GM21723 (cell line): ENCODE measurements around the gene LTB4R2.

ENCODE experiments used
- ATAC-seq: cut with Tn5 transposase; IDR thresholded peaks from one replicate; pipeline ENCODE4 v1.9.1; 2021; ENCODE audit warnings: mild to moderate bottlenecking, moderate library complexity; ENCODE audit not compliant: unreplicated experiment

LTB4R2 gene

DNA sequence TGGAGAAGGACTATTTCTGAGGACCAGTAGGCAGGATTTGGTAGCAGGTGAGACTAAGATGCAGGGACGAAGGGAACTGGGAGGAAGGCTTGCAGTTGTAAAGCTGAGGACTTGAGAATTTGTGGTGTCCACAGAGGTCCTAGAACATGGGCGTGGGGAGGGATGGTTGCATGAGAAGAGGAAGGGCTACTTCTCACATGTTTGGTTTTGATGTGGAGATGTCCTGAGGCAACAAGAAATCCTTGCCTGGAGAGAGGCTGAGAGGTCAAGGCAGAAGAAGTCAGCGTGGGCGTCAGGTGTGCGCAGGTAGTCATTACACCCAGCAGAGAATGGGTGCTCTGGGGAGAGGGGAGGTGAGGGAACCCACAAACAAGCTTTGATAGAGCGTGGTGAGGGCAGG lies 32.9 kb upstream of the LTB4R2 start:
- ATAC-seq, result no peak

- ATAC-seq, result no peak
These were observed 32.2 kb upstream of the LTB4R2 start for GRCh38 chr14:24277606-24278321.

- no peak for ATAC-seq
These were observed 31.5 kb upstream of the LTB4R2 start for GRCh38 chr14:24278424-24278823.

DNA sequence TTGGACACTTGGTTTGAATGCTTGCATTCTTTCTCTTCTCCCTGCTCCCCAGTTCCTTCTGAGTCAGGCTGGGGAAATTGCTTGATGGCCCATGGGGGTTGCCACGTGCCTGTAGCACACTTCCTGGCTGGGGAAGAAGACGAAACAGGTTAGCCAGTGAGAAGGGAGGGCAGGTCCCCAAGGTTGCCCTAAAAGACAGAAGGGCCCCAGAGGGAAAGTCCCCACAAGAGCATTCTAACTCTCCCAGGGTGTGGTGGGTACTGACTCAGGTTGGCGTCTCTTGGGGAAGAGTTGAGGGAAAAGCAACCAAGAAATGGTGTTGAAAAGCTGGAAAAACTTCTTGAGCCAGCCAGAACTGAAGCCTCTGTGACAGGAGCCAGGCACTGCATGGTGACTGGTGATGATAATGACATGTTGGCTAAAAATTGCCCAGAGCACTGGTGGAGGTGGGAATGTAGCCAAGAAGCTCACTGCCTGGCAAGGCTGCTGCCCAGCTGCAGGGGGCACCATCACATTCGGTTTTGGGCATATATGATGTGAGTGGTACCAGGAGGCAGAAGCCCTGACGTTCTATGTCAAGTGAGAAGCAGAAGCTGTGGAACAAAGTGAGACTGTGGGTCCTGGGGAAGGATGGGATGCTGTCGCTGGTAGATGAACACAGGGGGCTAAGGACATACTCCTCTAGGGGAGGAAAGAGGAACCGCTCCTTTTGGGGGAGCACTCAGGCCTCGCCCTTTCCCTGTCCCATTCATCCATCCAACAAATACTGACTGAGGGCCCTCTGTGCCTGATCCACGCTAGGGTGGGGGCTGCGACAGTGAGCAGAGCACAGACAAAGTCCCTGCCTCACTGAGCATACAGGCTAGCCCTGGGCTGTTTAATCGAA lies 30.4 kb upstream of the LTB4R2 start:
- peak; percentile 67 for ATAC-seq

GRCh38 chr14:24280797-24281460 lies 29.0 kb upstream of the LTB4R2 start:
- ATAC-seq, result no peak

DNA sequence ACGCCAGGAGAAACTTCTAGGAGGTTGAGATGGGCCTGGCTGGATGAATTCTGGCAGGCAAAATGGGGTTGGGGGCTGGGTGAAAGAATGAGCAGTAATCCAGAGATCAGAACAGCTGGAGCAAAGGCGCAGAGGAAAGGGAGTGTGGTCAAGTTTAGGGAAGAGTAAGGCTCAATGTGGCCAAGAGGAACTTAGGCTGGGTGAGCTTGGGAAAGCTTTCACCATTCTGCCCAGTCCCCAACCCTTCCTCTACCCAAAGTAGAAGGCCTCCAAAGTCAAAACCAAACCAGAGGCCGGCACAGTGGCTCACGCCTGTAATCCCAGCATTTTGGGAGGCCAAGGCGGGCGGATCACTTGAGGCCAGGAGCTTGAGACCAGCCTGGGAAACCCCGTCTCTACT lies 28.3 kb upstream of the LTB4R2 start:
- no peak for ATAC-seq

GRCh38 chr14:24282736-24283135 lies 27.2 kb upstream of the LTB4R2 start:
- ATAC-seq, result no peak

GRCh38 chr14:24283796-24284460 lies 26.0 kb upstream of the LTB4R2 start:
- ATAC-seq, result no peak

- no peak for ATAC-seq
These were observed 25.4 kb upstream of the LTB4R2 start for GRCh38 chr14:24284501-24285035.

- ATAC-seq, result no peak
These were observed 24.6 kb upstream of the LTB4R2 start for GRCh38 chr14:24285351-24285750.

DNA sequence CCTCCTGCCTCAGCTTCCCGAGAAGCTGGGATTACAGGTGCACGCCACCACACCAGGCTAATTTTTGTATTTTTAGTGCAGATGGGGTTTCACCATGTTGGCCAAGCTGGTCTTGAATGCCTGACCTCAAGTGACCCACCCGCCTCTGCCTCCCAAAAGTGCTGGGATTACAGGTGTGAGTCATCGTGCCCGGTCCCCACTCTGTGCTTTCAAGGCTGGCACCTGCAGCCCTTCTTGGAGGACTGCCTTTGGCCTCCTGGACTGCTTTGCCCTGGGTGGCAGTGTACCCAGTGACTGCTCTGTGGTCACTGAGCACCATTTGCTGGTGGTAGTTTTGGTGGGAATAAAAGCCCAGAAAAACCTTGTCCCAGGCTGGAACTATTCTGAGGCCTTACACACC lies 22.9 kb upstream of the LTB4R2 start:
- ATAC-seq, result no peak

GRCh38 chr14:24289649-24290280 lies 20.2 kb upstream of the LTB4R2 start:
- ATAC-seq, result peak; percentile 95

GRCh38 chr14:24290746-24291145 lies 19.2 kb upstream of the LTB4R2 start:
- ATAC-seq, result no peak

GRCh38 chr14:24291446-24292117 lies 18.4 kb upstream of the LTB4R2 start:
- ATAC-seq, result no peak

DNA sequence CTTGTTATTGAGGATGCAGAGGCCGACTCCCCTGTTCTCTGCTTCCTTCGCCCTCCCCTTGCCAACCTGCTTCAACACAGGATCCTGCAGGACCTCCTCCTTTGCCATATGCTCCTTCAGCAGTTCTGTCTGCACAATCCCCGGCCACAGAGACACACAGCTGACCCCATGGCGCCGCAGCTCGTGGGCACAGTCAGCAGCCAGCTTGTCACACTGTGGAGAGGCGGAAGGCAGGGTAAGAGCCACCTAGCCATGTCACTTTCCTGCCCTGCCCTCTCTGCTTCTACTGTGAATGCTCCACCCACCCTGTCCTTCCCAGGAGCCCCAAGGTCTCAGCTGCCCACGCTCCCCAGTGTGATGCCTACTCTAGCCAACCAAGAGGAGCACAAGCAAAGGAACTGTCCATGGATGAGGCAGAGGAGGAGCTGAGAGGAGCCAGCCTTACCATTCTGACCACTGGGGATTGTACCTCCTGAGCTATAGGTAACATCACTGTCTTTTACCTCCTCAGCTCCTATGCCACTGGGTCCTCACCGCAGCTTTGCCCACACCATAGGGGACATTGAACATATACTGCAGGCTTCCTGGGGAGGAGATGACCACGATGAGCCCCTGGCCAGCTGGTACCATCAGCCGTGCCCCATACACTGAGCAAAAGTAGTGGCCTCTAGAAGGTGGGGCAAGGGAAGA lies 17.7 kb upstream of the LTB4R2 start:
- ATAC-seq, result no peak

GRCh38 chr14:24293525-24293924 lies 16.4 kb upstream of the LTB4R2 start:
- no peak for ATAC-seq

- ATAC-seq, result peak; percentile 43
These were observed 13.4 kb upstream of the LTB4R2 start for GRCh38 chr14:24296341-24297157.

- peak; percentile 8 for ATAC-seq
These were observed 12.6 kb upstream of the LTB4R2 start for GRCh38 chr14:24297190-24297964.
